ENCODE results near the gene OR52B4.
"Not testable (repeated sequence)": the region's sequence is repeated elsewhere in the genome, so short reads cannot be mapped to it uniquely, and the experiment has no call there.

OR52B4 gene

DNA sequence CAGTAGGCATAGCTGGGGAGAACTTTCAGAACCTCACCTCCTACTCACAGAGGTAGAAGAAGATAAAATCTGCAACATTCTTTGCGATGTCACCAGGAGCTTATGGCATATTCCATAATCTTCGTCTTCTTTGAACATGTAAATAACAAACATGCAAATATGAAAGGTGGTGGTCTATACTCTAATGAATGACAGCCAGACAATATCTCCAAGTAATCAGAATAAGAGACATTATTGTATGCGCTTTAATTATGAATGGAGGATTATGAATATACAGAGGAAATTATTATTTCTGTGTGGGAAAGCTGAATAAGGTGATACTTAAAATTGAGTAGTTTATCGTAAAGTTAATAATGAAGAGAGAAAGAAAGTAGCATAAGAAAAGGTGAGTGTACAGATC is at the start of gene OR52B4:
Gene OR52B4, minus strand, starts transcription at position 101 of the 400 bp plus-strand sequence. Its CDS starts 91 bp downstream, at position 10.
- DNase-seq (ENCODE audit: low read depth, low spot score), result no peak

DNA sequence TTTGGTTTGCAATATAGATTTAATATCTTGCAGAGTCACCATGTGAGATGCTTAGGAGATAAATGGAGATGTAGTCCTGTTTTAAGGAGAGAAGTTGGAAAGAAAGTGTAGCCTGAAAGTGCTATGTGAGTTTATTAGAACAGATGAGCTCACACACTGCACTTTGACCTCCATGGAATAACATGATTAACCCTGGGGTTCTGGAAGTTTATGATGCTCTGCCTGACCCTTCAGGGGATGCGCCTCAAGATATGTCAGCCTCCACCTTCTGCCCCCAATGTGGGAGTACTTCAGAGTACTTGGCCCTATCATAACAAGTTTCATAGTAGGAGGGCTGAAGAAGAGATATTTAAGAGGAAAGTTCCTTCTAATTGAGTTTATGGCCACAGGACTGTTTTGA is 48.6 kb upstream of the OR52B4 start:
- no peak for DNase-seq (ENCODE audit: low read depth, low spot score)

DNA sequence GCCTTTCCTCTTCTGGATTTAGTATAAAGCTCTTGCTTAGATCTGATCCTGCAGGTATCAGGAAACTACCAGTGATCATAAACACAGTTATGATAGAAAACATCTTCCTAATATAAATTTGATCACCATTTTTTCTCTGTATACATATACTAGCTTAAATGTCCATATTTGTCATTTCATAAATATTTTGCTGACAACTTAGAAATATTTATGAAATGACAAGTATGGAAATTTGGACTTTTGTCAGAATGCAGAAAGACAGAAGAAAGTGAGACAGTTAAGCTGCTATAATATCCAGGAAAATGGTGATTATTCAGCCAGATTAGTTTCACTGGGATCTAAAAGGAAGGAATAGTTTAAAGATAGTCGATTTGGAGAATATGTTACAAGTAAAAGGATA is 48.1 kb upstream of the OR52B4 start:
- no peak for DNase-seq (ENCODE audit: low read depth, low spot score)

DNA sequence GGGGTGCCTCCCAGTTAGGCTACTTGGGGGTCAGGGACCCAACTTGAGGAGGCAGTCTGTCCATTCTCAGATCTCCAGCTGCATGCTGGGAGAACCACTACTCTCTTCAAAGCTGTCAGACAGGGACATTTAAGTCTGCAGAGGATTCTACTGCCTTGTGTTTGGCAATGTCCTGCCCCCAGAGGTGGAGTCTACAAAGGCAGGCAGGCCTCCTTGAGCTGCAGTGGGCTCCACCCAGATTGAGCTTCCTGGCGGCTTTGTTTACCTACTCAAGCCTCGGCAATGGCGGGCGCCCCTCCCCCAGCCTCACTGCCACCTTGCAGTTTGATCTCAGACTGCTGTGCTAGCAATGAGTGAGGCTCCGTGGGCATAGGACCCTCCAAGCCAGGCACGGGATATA is 38.0 kb upstream of the OR52B4 start:
- not testable (repeated sequence) for DNase-seq (ENCODE audit: low read depth, low spot score)

DNA sequence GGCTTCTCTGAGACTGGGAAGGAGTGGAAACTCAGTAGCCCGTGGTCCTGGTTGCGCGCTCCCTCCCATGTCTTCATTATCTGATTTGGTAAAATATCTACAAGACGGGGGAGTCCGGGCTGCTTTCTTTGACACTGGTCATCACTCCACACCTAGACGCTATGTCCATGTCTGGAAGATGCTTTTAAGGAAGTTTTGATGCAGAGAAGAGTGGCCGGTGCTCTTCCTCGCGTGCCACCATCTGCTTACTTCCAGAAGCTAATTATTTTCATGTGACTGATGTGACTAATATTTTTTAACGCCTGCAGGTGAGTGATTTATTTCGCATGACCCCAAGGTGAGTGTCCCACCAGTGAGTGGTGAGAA is 25.7 kb upstream of the OR52B4 start:
- DNase-seq (ENCODE audit: low read depth, low spot score), result no peak

DNA sequence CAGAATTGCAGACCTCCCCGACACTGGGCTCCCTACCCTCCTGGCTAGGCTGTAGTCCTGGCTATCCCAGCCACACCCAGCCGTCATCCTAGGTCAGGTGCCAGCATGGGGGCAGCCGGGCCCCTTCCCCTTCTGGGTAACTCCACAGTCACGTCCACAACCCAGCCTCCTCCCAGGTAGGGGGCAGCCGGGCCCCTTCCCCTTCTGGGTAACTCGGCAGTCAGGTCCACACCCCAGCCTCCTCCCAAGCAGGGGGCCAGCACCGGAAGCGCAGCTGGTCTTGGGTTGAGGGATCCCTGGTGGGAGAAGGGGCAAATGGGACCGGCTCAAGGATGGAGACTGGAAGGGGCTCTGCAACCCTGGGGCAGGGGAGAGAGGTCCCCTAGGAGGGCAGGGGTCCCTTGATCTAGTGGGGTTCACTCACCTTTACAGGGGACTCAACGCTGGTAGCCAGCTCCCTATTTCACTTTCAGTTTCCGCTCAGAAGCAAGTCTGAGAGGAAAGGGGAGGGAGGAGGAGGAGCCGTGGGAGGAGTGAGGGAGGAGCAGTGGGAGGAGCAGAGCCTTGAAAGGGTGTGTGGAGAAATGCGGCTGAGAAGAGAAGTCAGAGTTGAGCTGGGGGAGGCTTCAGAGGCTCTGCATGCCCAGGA is 25.1 kb upstream of the OR52B4 start, which contains the start of gene TRIM21:
Gene TRIM21, minus strand, starts transcription at position 494 of the 649 bp plus-strand sequence. CDS start 3,293 bp downstream, outside the sequence.
- peak; percentile 63 for DNase-seq (ENCODE audit: low read depth, low spot score)

DNA sequence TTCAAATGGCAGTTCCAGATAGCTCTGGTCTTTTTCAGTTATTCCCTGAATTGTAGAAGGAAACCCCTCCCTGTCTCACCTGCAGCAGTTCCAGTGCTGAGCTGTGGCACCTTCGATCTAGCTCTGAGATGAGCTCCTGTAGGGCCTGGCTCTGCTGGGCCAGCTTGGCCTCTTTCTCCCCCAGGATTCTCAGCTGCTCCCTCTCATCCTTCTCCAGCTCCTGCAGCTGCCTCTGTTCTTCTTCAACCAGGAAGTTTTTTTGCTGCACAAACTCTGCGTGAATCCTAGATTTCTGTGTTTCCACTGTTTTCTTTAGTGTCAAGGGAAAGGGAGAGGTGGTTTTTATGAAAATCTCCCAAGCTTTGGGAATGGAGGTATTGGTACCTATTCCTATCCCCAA is 20.0 kb upstream of the OR52B4 start:
- no peak for DNase-seq (ENCODE audit: low read depth, low spot score)

DNA sequence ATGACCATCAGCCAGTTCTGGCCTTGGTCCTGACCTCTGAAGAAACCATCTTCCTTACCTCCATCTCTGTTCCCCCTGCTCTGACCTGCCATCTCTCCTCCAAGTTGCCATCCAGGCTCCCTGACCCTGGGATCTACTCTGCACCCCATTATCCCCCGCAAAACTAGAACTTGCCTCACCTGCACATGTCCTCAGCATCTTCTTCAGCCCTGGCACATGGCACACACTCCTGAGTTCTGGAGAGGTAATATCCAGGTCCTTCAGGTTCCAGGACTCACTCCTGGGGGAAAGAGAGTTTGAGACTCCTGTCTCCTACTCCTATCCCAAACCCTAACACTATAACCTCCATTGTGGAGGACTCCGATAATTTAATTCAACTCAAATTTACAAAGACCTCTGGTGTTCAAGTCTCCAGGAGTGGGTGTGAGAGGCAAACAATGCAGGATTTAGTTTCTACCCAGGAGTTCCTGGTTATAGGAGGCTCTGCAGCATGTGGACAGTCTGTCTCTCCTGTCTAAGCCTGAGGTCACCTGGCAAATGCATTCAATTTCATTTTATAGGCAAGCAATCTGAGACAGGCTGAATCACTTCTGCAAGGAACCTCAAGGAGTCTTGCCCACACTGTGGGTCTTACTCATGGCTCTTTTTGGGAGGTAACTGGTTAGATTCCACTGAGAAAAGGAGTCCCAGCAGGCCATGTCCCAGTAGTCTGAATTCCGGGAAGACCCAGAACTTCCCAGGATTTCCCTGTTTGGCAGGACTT is 18.0 kb upstream of the OR52B4 start:
- DNase-seq (ENCODE audit: low read depth, low spot score), result no peak

DNA sequence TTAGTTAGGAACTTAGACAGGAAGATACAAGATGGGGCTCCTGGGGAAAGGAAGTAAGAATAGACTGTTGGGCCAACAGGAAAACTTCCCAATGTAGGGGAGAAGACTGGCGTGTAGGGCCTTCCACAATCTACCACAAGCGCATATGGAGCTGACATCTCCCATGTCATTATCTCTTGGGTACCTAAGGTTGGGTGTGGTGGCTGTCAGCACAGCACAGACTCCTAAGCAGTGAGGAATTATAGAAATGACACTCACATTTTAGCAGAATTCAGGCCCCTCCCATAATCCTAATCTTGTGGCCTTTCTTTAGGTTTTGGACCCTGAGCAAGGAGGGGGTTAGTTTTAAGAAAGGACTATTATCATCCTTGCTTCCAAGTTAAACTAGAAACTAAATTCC is 13.7 kb upstream of the OR52B4 start:
- DNase-seq (ENCODE audit: low read depth, low spot score), result no peak

DNA sequence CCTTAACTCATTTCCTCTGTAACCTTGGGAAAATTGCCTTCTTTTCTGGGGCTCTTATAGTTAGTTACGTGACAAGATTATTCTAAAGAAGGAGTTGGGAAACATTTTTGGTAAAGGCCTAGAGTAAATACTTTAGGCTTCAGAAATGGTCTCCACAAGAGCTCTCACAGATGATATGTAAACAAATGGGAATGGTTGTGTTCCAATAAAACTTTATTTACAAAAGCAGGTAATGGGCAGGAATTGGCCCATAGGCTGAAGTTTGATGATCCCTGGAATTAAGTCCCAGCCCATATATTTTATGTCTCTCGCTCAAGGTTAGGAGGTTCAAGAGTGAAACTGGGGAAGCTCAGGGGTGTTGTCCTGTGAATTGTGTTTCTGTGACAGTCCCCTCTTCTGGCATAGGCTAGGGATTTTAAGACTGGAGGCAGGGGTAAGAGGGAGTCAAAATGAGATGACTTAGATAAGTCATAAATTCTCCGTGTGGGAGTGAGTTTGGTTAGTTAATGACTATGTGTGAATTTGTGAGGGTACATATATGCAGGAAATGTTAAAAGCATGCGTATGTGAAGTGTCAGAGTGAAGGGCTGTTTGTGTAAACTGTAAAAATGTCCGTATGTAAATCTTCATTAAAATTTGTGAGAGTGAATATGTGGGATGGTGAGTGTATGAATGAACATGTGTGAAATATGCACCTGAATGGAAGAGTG is 7.4 kb upstream of the OR52B4 start:
- DNase-seq (ENCODE audit: low read depth, low spot score), result no peak

DNA sequence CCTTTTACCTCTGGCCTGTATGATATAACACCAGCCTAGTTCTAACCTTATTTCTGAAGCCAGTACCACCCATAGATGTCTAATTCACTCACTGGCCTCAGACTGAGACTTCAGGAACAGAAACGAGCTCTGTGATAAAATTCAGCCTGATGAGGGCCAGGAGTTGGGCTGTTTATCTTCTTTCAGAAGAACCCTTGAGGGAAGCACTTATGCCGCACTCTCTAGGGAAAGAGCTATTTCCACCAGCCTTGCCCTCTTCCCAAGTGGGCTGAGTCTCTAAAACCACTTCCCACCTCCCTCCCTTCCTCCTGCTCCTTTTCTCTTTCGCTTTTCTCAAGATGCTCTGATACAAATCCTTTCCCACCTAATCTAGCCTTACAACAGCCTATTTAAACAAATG is 2.0 kb upstream of the OR52B4 start:
- no peak for DNase-seq (ENCODE audit: low read depth, low spot score)

DNA sequence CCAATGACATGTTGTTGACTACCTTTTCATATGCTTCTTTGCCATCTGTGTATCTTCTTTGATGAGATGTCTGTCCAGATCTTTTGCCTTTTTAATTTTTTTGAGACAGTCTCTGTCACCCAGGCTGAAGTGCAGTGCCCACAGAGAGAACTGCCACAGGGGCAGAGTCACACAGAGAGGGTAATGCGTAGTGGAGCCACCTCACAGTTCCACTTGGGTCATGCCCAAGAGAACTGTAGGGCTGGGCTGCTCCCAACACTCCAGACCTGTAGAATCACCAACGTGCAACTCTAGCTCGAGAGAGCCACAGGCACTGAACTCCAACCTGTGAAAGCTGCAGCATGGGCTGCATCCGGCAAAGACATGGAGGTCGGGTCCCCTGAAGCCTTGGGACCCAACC is 20.0 kb downstream of the OR52B4 start:
- not testable (repeated sequence) for DNase-seq (ENCODE audit: low read depth, low spot score)

DNA sequence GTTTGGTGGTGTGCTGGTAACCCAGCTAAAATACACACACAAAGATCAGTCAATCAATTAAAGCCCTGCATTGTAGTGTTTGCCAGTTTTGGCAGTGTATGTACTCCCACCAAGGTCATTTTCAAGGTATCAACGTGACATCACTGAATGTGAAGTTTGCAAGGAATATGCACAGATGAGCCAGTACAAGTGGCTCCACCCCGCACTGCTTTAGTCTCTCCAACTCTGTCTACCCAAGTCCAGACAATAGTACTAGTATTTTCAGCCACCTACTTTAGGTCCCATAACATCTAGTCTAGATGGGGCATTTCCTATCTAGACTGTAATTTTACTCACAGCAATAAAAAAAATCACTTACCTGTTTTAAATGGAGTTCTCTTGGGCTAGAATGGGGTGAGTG is 22.8 kb downstream of the OR52B4 start:
- DNase-seq (ENCODE audit: low read depth, low spot score), result not testable (repeated sequence)

DNA sequence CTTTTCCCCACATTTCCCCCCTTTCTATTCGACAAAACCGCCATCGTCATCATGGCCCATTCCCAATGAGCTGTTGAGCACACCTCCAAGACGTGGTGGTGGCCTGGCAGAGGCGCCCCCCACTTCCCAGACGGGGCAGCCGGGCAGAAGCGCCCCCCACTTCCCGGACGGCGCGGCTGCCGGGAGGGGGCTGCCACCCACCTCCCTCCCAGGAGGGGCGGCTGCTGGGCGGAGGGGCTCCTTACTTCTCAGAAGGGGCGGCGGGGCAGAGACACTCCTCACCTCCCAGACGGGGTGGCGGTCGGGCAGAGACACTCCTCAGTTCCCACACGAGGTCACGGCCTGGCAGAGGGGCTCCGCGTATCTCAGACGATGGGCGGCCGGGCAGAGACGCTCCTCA is 33.8 kb downstream of the OR52B4 start:
- not testable (repeated sequence) for DNase-seq (ENCODE audit: low read depth, low spot score)

Data from iPS DF 19.7 (cell line).